ENCODE data around the gene MAP3K8.
"Not testable (repeated sequence)": the region's sequence is repeated elsewhere in the genome, so short reads cannot be mapped to it uniquely, and the experiment has no call there.

The MAP3K8 gene

DNA sequence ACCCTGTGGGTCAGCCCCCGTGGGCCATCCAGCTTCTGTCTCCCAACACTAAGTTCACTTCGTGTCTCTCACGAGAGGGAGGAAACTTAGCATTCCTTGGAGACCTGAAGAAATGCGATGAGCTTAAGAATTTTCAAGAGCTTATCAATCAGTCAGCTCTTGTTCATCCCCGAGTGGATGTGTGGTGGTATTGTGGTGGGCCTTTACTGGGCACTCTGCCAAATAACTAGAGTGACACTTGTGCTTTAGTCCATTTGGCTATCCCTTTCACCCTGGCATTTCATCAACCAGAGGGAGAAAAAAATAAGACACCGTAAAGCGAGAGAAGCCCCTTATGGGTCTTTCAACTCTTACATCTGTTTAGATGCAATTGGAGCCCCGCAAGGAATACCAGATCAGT, 45.5 kb downstream of the MAP3K8 start:
- not testable (repeated sequence) for H3K4me3 Mint-ChIP-seq; H3K36me3 Mint-ChIP-seq; ATAC-seq; DNase-seq (ENCODE audit: low spot score in 2 of 2); H3K9me3 Mint-ChIP-seq; H3K27ac Mint-ChIP-seq
- peaks cover 18% of the 10 kb centered on the region for H3K4me1 Mint-ChIP-seq

DNA sequence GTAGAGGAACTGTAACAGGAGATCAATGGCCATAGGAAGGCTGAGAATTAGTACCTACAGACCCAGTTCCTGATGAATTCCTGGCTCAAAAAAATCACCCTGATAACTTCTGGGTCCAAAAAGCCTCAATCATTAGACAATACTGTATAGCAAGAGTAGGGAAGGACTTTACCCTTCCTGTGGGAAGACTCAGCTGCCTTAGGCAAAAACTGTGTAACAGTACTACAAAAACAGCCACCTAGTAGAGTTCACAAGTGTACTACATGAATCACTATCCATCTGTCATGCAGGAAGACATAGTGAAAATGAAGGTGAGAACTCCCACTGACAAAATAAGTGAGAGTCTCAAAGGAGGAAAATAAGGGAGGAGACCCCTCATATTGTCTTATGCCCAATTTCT, 47.6 kb downstream of the MAP3K8 start:
- no peak overlapping the region for H3K4me3 Mint-ChIP-seq
- H3K4me1 Mint-ChIP-seq: peaks cover 10% of the 10 kb centered on the region
- ATAC-seq: no peak
- H3K27ac Mint-ChIP-seq: no peak overlapping the region
- H3K9me3 Mint-ChIP-seq: no peaks in the 10 kb centered on the region
- no peak for DNase-seq (ENCODE audit: low spot score in 2 of 2)
- no peaks in the 10 kb centered on the region for H3K36me3 Mint-ChIP-seq

DNA sequence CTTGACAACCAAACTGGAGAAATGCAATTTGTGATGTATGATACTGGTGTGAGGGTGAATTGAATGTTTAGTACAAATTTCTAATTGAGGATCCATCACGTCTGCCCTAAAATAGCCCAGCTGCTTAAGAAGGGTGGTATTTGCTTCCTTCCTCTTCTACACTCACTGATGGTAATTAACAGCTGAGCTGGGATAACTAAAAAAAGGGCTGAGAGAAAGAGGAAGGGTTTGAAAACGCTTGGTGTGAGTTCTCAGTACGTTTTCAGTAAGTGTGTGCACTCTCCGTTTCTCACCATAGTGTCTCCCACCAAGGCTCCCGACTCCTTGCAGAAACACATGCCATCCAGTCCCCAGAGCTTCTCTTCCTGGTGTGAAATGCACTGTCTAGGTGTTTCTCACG, 54.3 kb downstream of the MAP3K8 start:
- H3K4me3 Mint-ChIP-seq: no peak overlapping the region
- no peaks in the 10 kb centered on the region for H3K9me3 Mint-ChIP-seq
- peaks cover 39% of the 10 kb centered on the region for H3K4me1 Mint-ChIP-seq
- H3K27ac Mint-ChIP-seq: peak overlapping the region; percentile 5
- peaks cover 5% of the 10 kb centered on the region for H3K36me3 Mint-ChIP-seq
- DNase-seq (ENCODE audit: low spot score in 2 of 2) (no peak), ATAC-seq (no peak)

DNA sequence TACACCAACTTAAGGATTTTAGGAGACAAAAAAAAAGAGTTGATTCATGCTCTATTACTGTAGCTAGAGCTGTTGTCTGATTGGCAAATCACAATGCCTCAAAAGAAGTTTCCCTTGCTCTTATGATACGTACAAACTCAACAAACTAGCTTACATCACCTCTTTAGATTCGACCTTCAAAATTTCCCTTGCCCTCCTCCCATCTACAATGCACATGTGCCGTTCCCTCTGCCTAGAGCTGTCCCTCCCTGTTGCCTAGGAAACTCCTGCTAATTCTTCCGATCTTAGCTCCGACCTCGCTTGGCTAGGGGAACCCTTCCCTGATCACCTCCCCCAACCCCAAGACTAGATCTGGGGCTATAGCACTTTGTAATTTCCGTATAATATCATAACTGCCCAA, 55.4 kb downstream of the MAP3K8 start:
- no peak for DNase-seq (ENCODE audit: low spot score in 2 of 2)
- H3K4me1 Mint-ChIP-seq: peaks cover 49% of the 10 kb centered on the region
- ATAC-seq: no peak
- H3K9me3 Mint-ChIP-seq: no peaks in the 10 kb centered on the region
- H3K27ac Mint-ChIP-seq: no peak overlapping the region
- no peak overlapping the region for H3K4me3 Mint-ChIP-seq
- H3K36me3 Mint-ChIP-seq: peaks cover 5% of the 10 kb centered on the region

DNA sequence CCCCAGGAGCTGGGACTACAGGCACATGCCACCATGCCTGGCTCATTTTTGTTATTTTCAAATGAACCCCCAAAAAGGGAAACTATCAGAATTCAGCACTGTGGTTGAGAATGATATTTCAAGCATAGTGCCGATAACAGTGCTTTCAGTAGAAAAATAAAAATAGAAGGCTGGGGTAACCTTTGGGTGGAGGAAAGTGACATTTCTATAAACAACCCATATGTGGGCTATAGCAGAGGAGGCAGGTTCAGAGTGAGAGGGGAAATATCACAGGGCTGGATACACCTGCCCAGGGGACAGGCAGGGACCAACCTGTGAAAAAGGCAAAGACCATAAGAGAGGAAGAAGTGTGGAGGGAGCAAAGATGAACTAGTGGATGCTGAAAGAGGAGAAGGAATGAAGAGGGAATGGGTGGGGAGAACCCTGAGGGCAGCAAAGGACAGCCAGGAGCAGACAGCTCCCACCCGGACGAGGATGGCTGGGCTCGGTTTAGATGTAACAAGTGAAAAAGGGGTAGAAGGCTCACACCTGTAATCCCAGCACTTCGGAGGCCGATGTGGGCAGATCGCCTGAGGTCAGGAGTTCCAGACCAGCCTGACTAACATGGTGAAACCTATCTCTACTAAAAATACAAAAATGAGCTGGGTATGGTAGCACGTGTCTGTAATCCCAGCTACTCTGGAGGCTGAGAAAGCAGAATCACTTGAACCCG, 56.5 kb downstream of the MAP3K8 start:
- ATAC-seq: no peak

DNA sequence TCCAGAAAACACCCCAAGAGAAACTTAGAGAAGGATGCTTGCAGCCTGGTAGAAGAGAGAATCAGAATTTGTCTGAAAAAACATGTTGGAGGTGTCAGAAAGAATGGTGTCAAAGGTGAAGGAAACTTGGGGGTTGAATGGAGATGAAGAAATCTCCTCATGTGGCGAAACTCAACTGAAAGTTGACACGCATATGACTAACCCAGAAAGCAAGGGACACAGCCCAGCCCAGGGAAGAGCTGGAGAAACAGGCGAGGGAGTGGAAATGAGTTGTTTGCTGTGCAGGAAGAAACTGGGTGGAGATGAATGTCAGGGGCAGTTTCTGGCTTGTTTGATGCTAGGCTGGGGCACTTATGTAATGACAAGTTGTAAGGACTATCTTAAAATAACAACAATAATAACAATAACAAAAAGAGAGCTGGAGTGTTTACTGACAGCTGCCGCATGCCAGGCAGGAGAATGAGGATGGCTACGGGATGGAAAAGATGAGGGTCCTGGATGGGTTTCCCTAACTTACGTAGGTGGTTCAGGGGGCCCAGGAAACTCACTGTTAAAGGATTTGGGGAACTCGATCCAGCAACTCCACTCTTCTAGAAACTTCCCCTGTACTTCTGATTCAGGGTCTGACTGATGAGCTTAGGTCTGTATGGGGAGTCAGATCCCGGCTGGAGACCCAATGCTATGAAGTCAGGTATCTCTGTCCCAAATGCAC, 57.4 kb downstream of the MAP3K8 start:
- H3K9me3 Mint-ChIP-seq: no peaks in the 10 kb centered on the region
- ATAC-seq (no peak), DNase-seq (ENCODE audit: low spot score in 2 of 2) (no peak)
- peak overlapping the region; percentile 10 for H3K27ac Mint-ChIP-seq
- H3K36me3 Mint-ChIP-seq: peaks cover 5% of the 10 kb centered on the region
- H3K4me1 Mint-ChIP-seq: peaks cover 54% of the 10 kb centered on the region
- peak overlapping the region; percentile 4 for H3K4me3 Mint-ChIP-seq

More for the DNA sequence above, 56.5 kb downstream of the MAP3K8 start:
- peaks cover 54% of the 10 kb centered on the region for H3K4me1 Mint-ChIP-seq
- H3K4me3 Mint-ChIP-seq: peak overlapping the region; percentile 4
- DNase-seq (ENCODE audit: low spot score in 2 of 2): no peak
- H3K27ac Mint-ChIP-seq: peak overlapping the region; percentile 10
- H3K36me3 Mint-ChIP-seq: peaks cover 5% of the 10 kb centered on the region
- H3K9me3 Mint-ChIP-seq: no peaks in the 10 kb centered on the region

DNA sequence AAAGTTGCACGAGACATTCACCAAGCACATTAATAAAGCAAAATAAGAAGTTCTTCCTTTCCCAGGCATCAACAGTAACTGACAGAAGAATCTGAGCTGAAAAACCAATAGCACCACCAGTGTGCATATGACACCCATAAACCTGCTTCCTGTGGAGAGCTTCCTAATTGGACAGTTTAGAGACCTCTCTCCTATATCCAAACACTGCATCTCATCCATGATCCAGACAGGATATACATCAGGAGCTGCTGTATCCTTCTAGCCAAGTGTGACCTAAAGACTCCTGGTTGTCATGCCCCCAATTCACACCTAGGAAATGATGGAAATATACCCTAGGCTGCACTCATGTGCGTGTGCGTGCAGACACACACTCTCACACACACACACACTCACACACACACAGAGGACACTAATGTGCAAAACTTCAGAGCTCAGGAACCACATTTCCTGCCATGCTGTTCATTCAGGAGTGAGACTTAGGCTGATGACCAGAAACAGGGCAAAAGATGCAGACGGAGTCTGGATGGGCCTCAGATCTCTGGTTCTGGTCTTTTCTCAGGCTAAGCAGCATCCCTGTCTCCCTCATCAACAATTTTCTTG, 58.0 kb downstream of the MAP3K8 start:
- DNase-seq (ENCODE audit: low spot score in 2 of 2) (no peak), ATAC-seq (no peak)
- peaks cover 5% of the 10 kb centered on the region for H3K36me3 Mint-ChIP-seq
- H3K4me3 Mint-ChIP-seq: no peak overlapping the region
- no peaks in the 10 kb centered on the region for H3K9me3 Mint-ChIP-seq
- H3K4me1 Mint-ChIP-seq: peaks cover 60% of the 10 kb centered on the region
- H3K27ac Mint-ChIP-seq: peak overlapping the region; percentile 43

DNA sequence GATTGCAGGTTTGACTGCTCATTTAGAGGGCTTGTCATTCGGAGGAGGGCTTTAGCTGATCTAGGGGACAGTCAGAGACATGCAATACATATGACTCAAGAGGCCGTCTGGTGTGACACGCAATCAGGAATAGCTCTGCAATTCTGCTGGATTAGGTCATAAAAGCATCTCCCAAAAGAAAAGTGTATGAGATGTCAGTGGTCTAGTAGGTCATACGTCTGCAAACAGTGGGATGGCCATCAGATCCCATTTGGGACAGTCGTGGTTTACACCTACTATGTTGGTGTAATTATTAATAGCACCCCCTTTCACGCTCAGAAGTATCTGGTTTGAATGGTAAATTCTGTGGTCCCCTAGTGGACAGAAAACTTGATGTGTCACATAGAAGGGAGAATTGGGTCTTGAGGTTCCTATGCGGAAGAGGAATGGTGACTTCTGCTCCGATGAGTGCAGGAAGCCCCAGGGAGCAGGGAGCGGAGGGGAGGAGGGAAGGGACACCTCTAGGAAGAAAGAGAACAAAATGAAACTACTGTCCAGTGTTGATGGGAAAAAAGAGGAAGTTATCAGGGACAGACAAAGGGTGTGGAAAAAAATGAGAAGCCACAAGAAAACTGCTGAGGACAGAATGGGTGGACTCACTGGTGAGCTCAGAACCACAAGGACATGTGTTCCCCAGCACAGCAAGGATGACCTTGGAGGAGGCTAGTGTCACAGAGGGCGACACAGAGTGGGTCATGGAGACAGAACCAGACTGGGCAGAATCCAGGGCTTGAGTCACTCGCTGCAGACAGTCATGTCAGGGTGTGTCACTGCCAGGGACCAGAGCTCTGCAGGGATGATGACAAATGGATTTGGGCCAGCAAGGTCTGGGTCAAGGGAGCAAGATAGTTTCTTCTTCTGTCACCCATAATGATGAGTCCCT, 59.9 kb downstream of the MAP3K8 start:
- ATAC-seq (peak; percentile 82), DNase-seq (ENCODE audit: low spot score in 2 of 2) (no peak)
- H3K4me3 Mint-ChIP-seq: peak overlapping the region; percentile 14
- H3K9me3 Mint-ChIP-seq: no peaks in the 10 kb centered on the region
- H3K27ac Mint-ChIP-seq: peak overlapping the region; percentile 46
- peaks cover 4% of the 10 kb centered on the region for H3K36me3 Mint-ChIP-seq
- H3K4me1 Mint-ChIP-seq: peaks cover 73% of the 10 kb centered on the region

DNA sequence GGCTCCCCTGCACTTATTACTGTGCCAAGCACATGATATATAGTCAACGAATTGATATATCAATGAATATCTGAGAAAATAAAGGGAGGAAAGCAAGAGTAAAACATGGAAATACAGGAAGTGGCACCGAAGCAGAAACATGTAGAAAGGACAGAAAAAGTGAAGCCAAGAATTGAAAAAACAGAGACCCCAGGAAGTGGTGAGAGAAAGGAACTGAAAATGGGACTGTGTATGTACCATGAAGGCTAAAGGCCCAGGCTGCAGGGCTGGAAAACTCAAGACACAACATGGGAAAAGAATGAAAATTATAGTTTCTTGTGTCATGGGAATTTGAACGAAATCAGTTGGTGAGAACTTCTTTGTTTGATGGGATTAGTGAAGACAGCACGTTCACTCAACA, 60.6 kb downstream of the MAP3K8 start:
- ATAC-seq: no peak
- Mint-ChIP-seq H3K9me3 (no peaks in the 10 kb centered on the region), H3K27ac (peak overlapping the region; percentile 46), H3K36me3 (no peaks in the 10 kb centered on the region), H3K4me1 (peaks cover 72% of the 10 kb centered on the region), H3K4me3 (no peak overlapping the region)
- DNase-seq (ENCODE audit: low spot score in 2 of 2): no peak

DNA sequence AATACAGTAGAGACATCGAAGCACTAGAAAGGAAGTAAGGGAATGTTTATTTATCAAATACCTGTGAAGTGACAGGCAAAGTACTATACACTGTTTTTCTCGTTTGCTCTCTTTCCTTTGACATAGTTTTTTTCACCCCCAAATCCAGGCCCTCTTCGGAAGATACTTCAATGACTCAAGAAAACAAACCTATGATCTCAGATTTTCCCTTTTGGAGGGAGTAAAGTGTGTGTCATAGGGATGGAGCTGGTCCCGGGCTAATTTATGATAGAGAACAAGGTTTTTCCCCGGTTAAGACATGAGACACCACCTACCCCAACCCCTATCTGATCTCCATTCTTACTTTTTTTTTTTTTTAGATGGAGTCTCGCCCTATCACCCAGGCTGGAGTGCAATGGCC, 61.7 kb downstream of the MAP3K8 start:
- DNase-seq (ENCODE audit: low spot score in 2 of 2) (no peak), ATAC-seq (no peak)
- Mint-ChIP-seq H3K9me3 (no peaks in the 10 kb centered on the region), H3K27ac (peak overlapping the region; percentile 56), H3K4me3 (no peak overlapping the region), H3K4me1 (peaks cover 73% of the 10 kb centered on the region), H3K36me3 (no peaks in the 10 kb centered on the region)

DNA sequence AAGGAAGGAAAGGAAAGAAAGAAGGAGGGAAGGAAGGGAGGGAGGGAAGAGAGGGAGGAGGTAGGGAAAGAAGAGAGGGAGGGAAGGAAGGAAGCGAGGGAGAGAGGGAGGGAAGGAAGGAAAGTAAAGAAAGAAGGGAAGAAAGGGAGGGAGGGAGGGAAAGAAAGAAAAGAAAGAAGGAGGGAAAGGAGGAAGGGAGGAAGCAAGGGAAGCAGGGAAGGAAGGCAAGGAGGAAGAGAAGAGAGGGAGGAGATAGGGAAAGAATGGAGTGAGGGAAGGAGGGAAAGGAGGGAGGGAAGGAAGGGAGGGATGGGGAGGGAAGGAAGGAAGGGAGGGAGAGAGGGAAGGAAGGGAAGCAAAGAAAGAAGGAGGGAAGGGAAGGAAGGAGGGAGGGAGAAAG, 65.8 kb downstream of the MAP3K8 start:
- Mint-ChIP-seq H3K27ac (peak overlapping the region; percentile 49), H3K4me3 (no peak overlapping the region), H3K9me3 (no peaks in the 10 kb centered on the region)

DNA sequence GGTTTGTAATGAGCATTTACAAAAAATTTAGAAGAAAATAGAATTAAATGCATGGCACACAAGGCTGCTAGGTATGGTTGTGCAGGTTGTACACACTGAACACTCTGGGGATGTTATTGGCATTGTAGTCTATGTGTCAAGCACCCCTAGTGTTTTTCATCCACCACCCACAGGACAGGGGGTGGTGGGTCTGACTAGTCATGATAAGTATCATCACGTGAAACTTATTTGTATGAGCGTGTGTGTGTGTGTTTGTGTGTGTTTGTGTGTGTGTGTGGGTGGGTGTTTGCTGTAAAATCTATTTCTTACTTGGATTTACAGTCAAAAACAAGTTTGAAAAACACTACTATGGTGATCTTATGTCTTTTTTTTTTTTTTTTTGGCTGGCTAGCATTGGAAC, 66.5 kb downstream of the MAP3K8 start:
- H3K4me3 Mint-ChIP-seq: no peak overlapping the region
- no peaks in the 10 kb centered on the region for H3K36me3 Mint-ChIP-seq
- DNase-seq (ENCODE audit: low spot score in 2 of 2): no peak
- peaks cover 72% of the 10 kb centered on the region for H3K4me1 Mint-ChIP-seq
- H3K9me3 Mint-ChIP-seq: no peaks in the 10 kb centered on the region
- H3K27ac Mint-ChIP-seq: peak overlapping the region; percentile 49
- peak; percentile 81 for ATAC-seq

More for the DNA sequence above, 65.8 kb downstream of the MAP3K8 start:
- ATAC-seq (no peak), DNase-seq (ENCODE audit: low spot score in 2 of 2) (no peak)
- no peaks in the 10 kb centered on the region for H3K36me3 Mint-ChIP-seq
- peaks cover 72% of the 10 kb centered on the region for H3K4me1 Mint-ChIP-seq

DNA sequence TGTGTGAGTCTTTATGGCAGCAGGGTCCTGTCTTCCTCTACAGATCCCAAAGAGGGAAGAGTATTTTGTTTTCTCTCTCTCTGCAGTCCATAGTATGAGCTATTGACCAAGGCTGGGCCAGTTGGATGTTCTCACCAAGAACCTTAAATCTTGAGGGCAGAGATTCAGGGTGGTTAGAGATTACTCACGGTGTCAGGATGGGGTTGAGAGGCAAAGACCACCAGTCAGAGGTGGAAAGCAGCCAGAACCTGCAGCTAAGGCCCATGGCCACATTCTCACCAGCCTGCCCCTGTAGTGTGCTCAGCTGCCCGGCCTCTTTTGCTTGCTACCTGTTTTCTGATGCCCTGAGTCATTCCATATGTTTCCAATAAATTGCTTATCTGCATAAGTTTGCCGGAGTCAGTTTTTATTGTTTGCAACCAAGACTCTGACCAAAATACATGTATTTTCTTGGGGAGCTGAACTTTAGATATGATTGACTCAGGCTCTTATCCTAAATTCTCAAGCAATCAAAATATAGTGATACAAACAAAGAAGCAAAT, 67.0 kb downstream of the MAP3K8 start:
- Mint-ChIP-seq H3K27ac (peak overlapping the region; percentile 49), H3K4me1 (peaks cover 77% of the 10 kb centered on the region), H3K4me3 (no peak overlapping the region), H3K9me3 (no peaks in the 10 kb centered on the region), H3K36me3 (no peaks in the 10 kb centered on the region)
- ATAC-seq (peak; percentile 72), DNase-seq (ENCODE audit: low spot score in 2 of 2) (no peak)

DNA sequence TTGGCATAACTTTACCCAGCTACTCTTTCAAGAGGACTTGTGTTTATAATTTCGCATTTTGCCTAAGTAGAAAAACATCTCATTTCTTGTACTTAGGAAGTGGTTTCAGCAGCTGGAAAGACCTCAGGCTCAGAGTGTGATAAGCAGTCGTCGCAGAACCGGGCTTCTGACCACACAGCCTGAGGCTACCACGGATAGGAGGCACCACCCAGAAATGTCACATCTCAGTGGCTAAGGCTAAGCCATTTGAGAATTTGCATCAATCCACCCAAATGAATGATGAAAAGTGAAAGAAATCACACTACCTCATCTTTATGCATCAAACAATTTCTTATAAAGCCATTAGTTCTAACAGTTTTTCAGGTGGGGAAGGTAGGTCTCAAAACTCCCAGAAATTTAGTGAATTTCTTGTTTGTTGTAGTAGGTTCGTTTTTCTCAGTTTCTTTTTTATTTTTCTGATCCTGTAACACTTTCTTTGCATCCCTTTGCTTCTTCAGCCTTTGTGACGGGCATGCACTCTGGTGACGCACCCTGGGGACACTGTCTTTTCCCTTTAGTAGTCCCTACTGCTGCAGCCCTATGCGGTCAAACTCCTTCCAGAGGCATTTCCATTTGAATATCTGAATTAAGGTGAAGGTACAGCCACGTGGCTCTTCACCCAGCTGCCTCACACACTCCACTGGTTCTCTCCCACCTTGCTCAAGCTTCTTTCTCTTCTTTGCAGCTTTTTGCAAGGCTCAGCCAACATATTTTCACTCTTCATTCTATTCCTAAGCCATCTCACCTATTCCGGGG, 68.5 kb downstream of the MAP3K8 start:
- H3K4me1 Mint-ChIP-seq: peaks cover 74% of the 10 kb centered on the region
- H3K4me3 Mint-ChIP-seq: peak overlapping the region; percentile 59
- ATAC-seq (peak; percentile 92), DNase-seq (ENCODE audit: low spot score in 2 of 2) (peak in 1 of 2 donors; percentile 32)
- peak overlapping the region; percentile 4 for H3K27ac Mint-ChIP-seq
- H3K9me3 Mint-ChIP-seq: no peaks in the 10 kb centered on the region
- no peaks in the 10 kb centered on the region for H3K36me3 Mint-ChIP-seq

All from stimulated activated effector memory CD8-positive, alpha-beta T cell treated with anti-CD3 and anti-CD28 coated beads, Interleukin-12 subunit alpha, Interleukin-12 subunit beta, amount 100 ng/mL, for 72 hours (primary cell).